Neuronal stem cell (in vitro differentiated cells): ENCODE results near the gene LZTFL1. TPM values are rescaled to one million over a fixed set of nuclear protein-coding genes. Genes with fewer than 3 reads are reported as not detected.

Experiments
- DNase-seq: peaks from one replicate; pipeline ENCODE4 v3.0.0-alpha.2; 2013; ENCODE audit warnings: low spot score
- H2AFZ ChIP-seq: one replicate; pipeline ENCODE4 v1.6.1; 2013; ENCODE audit warnings: mild to moderate bottlenecking, low read length, inconsistent platforms
- H2AK5ac ChIP-seq: 2 replicates; pipeline ENCODE4 v1.6.1; 2013; ENCODE audit warnings: low read depth, mild to moderate bottlenecking, inconsistent platforms, low read length, moderate library complexity, mixed read lengths
- H2BK120ac ChIP-seq: 2 replicates; pipeline ENCODE4 v1.6.1; 2013; ENCODE audit warnings: low read depth, mild to moderate bottlenecking, inconsistent platforms, low read length, moderate library complexity, mixed read lengths
- H2BK12ac ChIP-seq: one replicate; pipeline ENCODE4 v1.6.1; 2013; ENCODE audit warnings: low read length, inconsistent platforms
- H2BK15ac ChIP-seq: 2 replicates; pipeline ENCODE4 v1.6.1; 2013; ENCODE audit warnings: mild to moderate bottlenecking, low read length, inconsistent platforms, mixed read lengths
- H2BK5ac ChIP-seq: one replicate; pipeline ENCODE4 v1.6.1; 2013; ENCODE audit warnings: inconsistent platforms, mild to moderate bottlenecking, low read length, moderate library complexity
- H3K14ac ChIP-seq: one replicate; pipeline ENCODE4 v1.6.1; 2013; ENCODE audit warnings: low read length, inconsistent platforms
- H3K18ac ChIP-seq: 2 replicates; pipeline ENCODE4 v1.6.1; 2013; ENCODE audit warnings: low read length, inconsistent platforms
- H3K23ac ChIP-seq: 2 replicates; pipeline ENCODE4 v1.6.1; 2013; ENCODE audit warnings: low read depth, mild to moderate bottlenecking, mixed read lengths, low read length, inconsistent platforms; ENCODE audit not compliant: poor library complexity
- H3K27ac ChIP-seq: replicated peaks from 3 replicates; pipeline ENCODE4 v1.5.1; 2013; ENCODE audit warnings: low read length, inconsistent platforms
- H3K27me3 ChIP-seq, 3 experiments: 2 replicates each; pipeline ENCODE4 v1.6.1; 2013; ENCODE audit warnings: low read length in 3 of 3, mild to moderate bottlenecking in 2 of 3, inconsistent platforms in 1 of 3, low read depth in 1 of 3, mixed read lengths in 1 of 3, moderate library complexity in 1 of 3; ENCODE audit not compliant: control insufficient read depth in 3 of 3, insufficient read depth in 3 of 3
- H3K36me3 ChIP-seq, 2 donors: replicated peaks in 1 of 2; 2 replicates each; pipeline ENCODE4 v1.6.1; 2013; ENCODE audit warnings: low read length in 2 of 2; ENCODE audit not compliant: control insufficient read depth in 2 of 2, insufficient read depth in 2 of 2
- H3K4ac ChIP-seq: 2 replicates; pipeline ENCODE4 v1.6.1; 2013; ENCODE audit warnings: inconsistent platforms, mild to moderate bottlenecking, low read length, moderate library complexity
- H3K4me1 ChIP-seq, 2 donors: 1 replicate in 1 of 2; 2 replicates in 1 of 2; pipeline ENCODE4 v1.6.1; 2013; ENCODE audit warnings: low read length in 2 of 2, low read depth in 1 of 2; ENCODE audit not compliant: control insufficient read depth in 2 of 2, insufficient read depth in 1 of 2
- H3K4me2 ChIP-seq: one replicate; pipeline ENCODE4 v1.6.1; 2013; ENCODE audit warnings: mild to moderate bottlenecking, low read length, inconsistent platforms; ENCODE audit not compliant: insufficient read depth, poor library complexity, severe bottlenecking
- H3K4me3 ChIP-seq, 2 donors: 2 replicates each; pipeline ENCODE4 v1.5.1; 2013; ENCODE audit warnings: low read length in 2 of 2, mild to moderate bottlenecking in 2 of 2, inconsistent platforms in 1 of 2, moderate library complexity in 1 of 2
- H3K79me1 ChIP-seq: one replicate; pipeline ENCODE4 v1.6.1; 2013; ENCODE audit warnings: low read depth, mild to moderate bottlenecking, inconsistent platforms, low read length, moderate library complexity
- H3K9ac ChIP-seq: one replicate; pipeline ENCODE4 v1.6.1; 2013; ENCODE audit warnings: mild to moderate bottlenecking, low read depth, low read length, inconsistent platforms; ENCODE audit not compliant: poor library complexity
- H3K9me3 ChIP-seq, 2 donors: replicated peaks in 1 of 2; 2 replicates each; pipeline versions ENCODE3 to v1.6.1; 2013; ENCODE audit warnings: low read length in 2 of 2, mild to moderate bottlenecking in 2 of 2, inconsistent platforms in 1 of 2, low read depth in 1 of 2, mixed read lengths in 1 of 2, moderate library complexity in 1 of 2; ENCODE audit not compliant: control insufficient read depth in 2 of 2, insufficient read depth in 1 of 2
- H4K8ac ChIP-seq: one replicate; pipeline ENCODE4 v1.6.1; 2013; ENCODE audit warnings: low read depth, mild to moderate bottlenecking, inconsistent platforms, low read length, moderate library complexity
- H4K91ac ChIP-seq: one replicate; pipeline ENCODE4 v1.6.1; 2013; ENCODE audit warnings: low read length, low read depth, mild to moderate bottlenecking, inconsistent platforms; ENCODE audit not compliant: poor library complexity
- WGBS, 2 donors: extraction: QIAGEN DNeasy Blood & Tissue Kit; methylation state at CpG; one replicate each; pipeline ENCODE4 v1.1.7; 2013; ENCODE audit warnings: missing lambda C conversion rate in 2 of 2, mixed read lengths in 1 of 2; ENCODE audit not compliant: insufficient read length in 2 of 2, insufficient replicate concordance in 1 of 2; ENCODE audit errors: extremely low coverage in 2 of 2; 5-methylcytosine and 5-hydroxymethylcytosine counted together
- polyA plus RNA-seq, 2 experiments: library from polyadenylated mRNA; stranded (reverse); fragments of 200-250 nt; gene quantifications; one replicate each; pipeline ENCODE4 v1.2.3, GENCODE V29; 2013

The LZTFL1 gene
- polyA plus RNA-seq (2013, experiment 1 of 2), result 32.7 TPM
- 34.2 TPM for polyA plus RNA-seq (2013, experiment 2 of 2)

- no peak within 1 kb of the TSS for H4K91ac ChIP-seq
- peak within 1 kb of the TSS; percentile 92 for H2AFZ ChIP-seq
- peak within 1 kb of the TSS; percentile 80 for H3K4me2 ChIP-seq
- H3K9ac ChIP-seq, result peak within 1 kb of the TSS; percentile 79
- peaks cover 0 to 1% of the 10 kb centered on the region in 2 donors for H3K36me3 ChIP-seq
- H3K14ac ChIP-seq, result no peak within 1 kb of the TSS
- peaks cover 0 to 15% (median 3%) of the 10 kb centered on the region in 3 experiments for H3K27me3 ChIP-seq
- no peak within 1 kb of the TSS for H3K4ac ChIP-seq
- H3K4me1 ChIP-seq, result peaks cover 2 to 3% of the 10 kb centered on the region in 2 donors
- no peak within 1 kb of the TSS for H2BK120ac ChIP-seq
- no peak within 1 kb of the TSS for H2BK12ac ChIP-seq
- no peak within 1 kb of the TSS for H3K23ac ChIP-seq
- no peak within 1 kb of the TSS for H2BK15ac ChIP-seq
- no peaks in the 10 kb centered on the region for H3K9me3 ChIP-seq
- DNase-seq, result peak; percentile 86
- H3K79me1 ChIP-seq, result no peaks in the 10 kb centered on the region
- H3K4me3 ChIP-seq, result peak within 1 kb of the TSS; percentile 65 to 96
- no peak within 1 kb of the TSS for H2AK5ac ChIP-seq
- H3K18ac ChIP-seq, result peak within 1 kb of the TSS; percentile 22
- no peak within 1 kb of the TSS for H2BK5ac ChIP-seq
- H3K27ac ChIP-seq, result no peak within 1 kb of the TSS
- WGBS, 2 donors, result no CpG with 5 or more reads among the region's 49 CpGs
- no peak within 1 kb of the TSS for H4K8ac ChIP-seq
These were observed at the start of gene LZTFL1 for GRCh38 chr3:45841757-45842491. Gene LZTFL1, minus strand, starts transcription at chr3:45842119. Its CDS starts 128 bp downstream, at chr3:45841991.

- H3K4ac ChIP-seq, result no peak overlapping the region
- H3K9ac ChIP-seq, result no peak overlapping the region
- H3K14ac ChIP-seq, result no peak overlapping the region
- no peak overlapping the region for H2BK12ac ChIP-seq
- no peak overlapping the region for H2BK15ac ChIP-seq
- H3K4me2 ChIP-seq, result no peak overlapping the region
- no peaks in the 10 kb centered on the region for H3K36me3 ChIP-seq
- no peak overlapping the region for H4K8ac ChIP-seq
- no peak overlapping the region for H3K27ac ChIP-seq
- no peak for DNase-seq
- H3K4me3 ChIP-seq, result no peak overlapping the region
- no peaks in the 10 kb centered on the region for H3K9me3 ChIP-seq
- no peak overlapping the region for H3K23ac ChIP-seq
- no CpG with 5 or more reads among the region's 3 CpGs for WGBS, 2 donors
- no peak overlapping the region for H2BK5ac ChIP-seq
- no peak overlapping the region for H2BK120ac ChIP-seq
- no peak overlapping the region for H2AK5ac ChIP-seq
- H3K79me1 ChIP-seq, result no peaks in the 10 kb centered on the region
- H3K27me3 ChIP-seq, result no peaks in the 10 kb centered on the region
- H3K18ac ChIP-seq, result no peak overlapping the region
- H3K4me1 ChIP-seq, result no peaks in the 10 kb centered on the region
- no peak overlapping the region for H4K91ac ChIP-seq
- no peak overlapping the region for H2AFZ ChIP-seq
These were observed 48.5 kb upstream of the LZTFL1 start for GRCh38 chr3:45890405-45890804.

GRCh38 chr3:45889337-45889736 lies 47.4 kb upstream of the LZTFL1 start:
- Histone ChIP-seq H3K23ac (no peak overlapping the region), H3K79me1 (no peaks in the 10 kb centered on the region), H3K9ac (no peak overlapping the region), H2AFZ (no peak overlapping the region), H3K27ac (no peak overlapping the region), H3K36me3 (no peaks in the 10 kb centered on the region), H3K27me3 (peaks cover 0 to 8% (median 0%) of the 10 kb centered on the region in 3 experiments), H2AK5ac (no peak overlapping the region), H3K4me2 (no peak overlapping the region), H3K14ac (no peak overlapping the region), H3K18ac (no peak overlapping the region), H3K4me3 (no peak overlapping the region), H3K4ac (no peak overlapping the region), H2BK120ac (no peak overlapping the region), H2BK15ac (no peak overlapping the region), H4K8ac (no peak overlapping the region), H4K91ac (no peak overlapping the region), H2BK12ac (no peak overlapping the region), H3K4me1 (no peaks in the 10 kb centered on the region), H3K9me3 (no peaks in the 10 kb centered on the region), H2BK5ac (no peak overlapping the region)
- WGBS, 2 donors, result no CpG with 5 or more reads among the region's 4 CpGs
- DNase-seq, result no peak

GRCh38 chr3:45887759-45888511 lies 46.0 kb upstream of the LZTFL1 start:
- no peak overlapping the region for H2BK5ac ChIP-seq
- H3K9me3 ChIP-seq, result no peaks in the 10 kb centered on the region
- no peak overlapping the region for H3K4me3 ChIP-seq
- no peak overlapping the region for H3K23ac ChIP-seq
- no peaks in the 10 kb centered on the region for H3K79me1 ChIP-seq
- no peak overlapping the region for H3K4me2 ChIP-seq
- no peak overlapping the region for H3K18ac ChIP-seq
- H3K9ac ChIP-seq, result no peak overlapping the region
- peaks cover 0 to 19% (median 0%) of the 10 kb centered on the region in 3 experiments for H3K27me3 ChIP-seq
- H4K91ac ChIP-seq, result no peak overlapping the region
- no peak overlapping the region for H3K14ac ChIP-seq
- no peak overlapping the region for H4K8ac ChIP-seq
- no peak overlapping the region for H2AK5ac ChIP-seq
- no peak overlapping the region for H2BK15ac ChIP-seq
- H3K36me3 ChIP-seq, result no peaks in the 10 kb centered on the region
- H2AFZ ChIP-seq, result no peak overlapping the region
- no peak for DNase-seq
- no peak overlapping the region for H3K4ac ChIP-seq
- no peak overlapping the region for H2BK120ac ChIP-seq
- H3K4me1 ChIP-seq, result no peaks in the 10 kb centered on the region
- no peak overlapping the region for H2BK12ac ChIP-seq
- no CpG with 5 or more reads among the region's 7 CpGs for WGBS, 2 donors
- no peak overlapping the region for H3K27ac ChIP-seq
